H1 (cell line): Measurements from ENCODE around the gene TMEM63C. TPM values are rescaled to one million over a fixed set of nuclear protein-coding genes. Genes with fewer than 3 reads are reported as not detected.

Experiments used
- CBX8 ChIP-seq: fragments of 300-800, 300-1000 bp; sonication (generic); IDR thresholded peaks from 2 replicates; pipeline ENCODE4 v1.7.1; 2016; ENCODE audit warnings: low read depth, low read length, borderline replicate concordance
- KDM4A ChIP-seq: IDR thresholded peaks from one replicate; pipeline ENCODE4 v1.7.1; 2012; ENCODE audit warnings: low read depth, mild to moderate bottlenecking, moderate library complexity, low read length, inconsistent platforms; ENCODE audit not compliant: severe bottlenecking
- RXRA ChIP-seq: IDR thresholded peaks from 2 replicates; pipeline ENCODE4 v1.6.1; 2011; ENCODE audit warnings: low read depth, mild to moderate bottlenecking, low read length, moderate library complexity; ENCODE audit not compliant: insufficient read depth
- SIN3A ChIP-seq, 2 experiments: IDR thresholded peaks in 1 of 2; conservative IDR thresholded peaks in 1 of 2; 2 replicates each; pipeline ENCODE4 v1.6.1; 2011 to 2012; ENCODE audit warnings: low read length in 2 of 2, improper control_type of control experiment in 1 of 2, low read depth in 1 of 2, mild to moderate bottlenecking in 1 of 2
- SIRT6 ChIP-seq: IDR thresholded peaks from one replicate; pipeline ENCODE4 v1.7.1; 2012; ENCODE audit warnings: low read length, inconsistent platforms
- SRF ChIP-seq: IDR thresholded peaks from 2 replicates; pipeline ENCODE4 v1.6.1; 2011; ENCODE audit warnings: mild to moderate bottlenecking, low read depth, low read length, moderate library complexity
- polyA plus RNA-seq, 7 experiments: library from polyadenylated mRNA; depleted of rRNA in 3 of 7; stranded (reverse) in 5 of 7; unstranded in 2 of 7; fragments of >200 nt in 5 of 7; fragments of 200-250 nt in 2 of 7; gene quantifications; 1 replicate in 5 of 7; 2 replicates in 1 of 7; 4 replicates in 1 of 7; pipeline versions ENCODE4 v1.2.1 to v1.2.3, GENCODE V29; 2011 to 2013; ENCODE audit warnings: missing spikeins in 2 of 7, mixed read lengths in 2 of 7
- total RNA-seq: library from RNA; stranded (reverse); fragmentation: NEBNext Ultra II Directional; extraction: Animal tissue kit (Norgen Biotek cat#: 25700); gene quantifications from 2 replicates; pipeline ENCODE4 v1.2.1, GENCODE V29; 2021

Gene TMEM63C
- total and polyA plus RNA-seq, 2 of the 8 experiments (the other 6 are each of a cell fraction or from before 2014, with no cell fraction given): 3.0 to 7.6 TPM

GRCh38 chr14:77139540-77140358 lies 41.8 kb upstream of the TMEM63C start (continued):
- TF ChIP-seq KDM4A: peak; percentile 57
- TF ChIP-seq SIN3A (conservative IDR thresholded peaks at IDR 0.05 in 1 of 2, IDR thresholded peaks at IDR 0.05 in 1 of 2; ENCODE audit: low read depth in 1 of 2, low read length in 2 of 2): peak in 1 of 2 experiments; percentile 62; a peak in 2 of 4 replicates
- no peak for TF ChIP-seq CBX8
- TF ChIP-seq RXRA: no peak
- no peak for TF ChIP-seq SRF
- no peak for TF ChIP-seq SIRT6
- TF ChIP-seq, all 59 proteins: peak for 12
